IMR-90 (cell line): ENCODE measurements around the gene ISG15. TPM values are rescaled to one million over a fixed set of nuclear protein-coding genes. Genes with fewer than 3 reads are reported as not detected.

Experiments
- ATAC-seq: fragments of 200-7000 bp; cut with Tn5 transposase; 2 replicates; pipeline ENCODE4 v1.9.1; 2020; ENCODE audit warnings: low read depth, mild to moderate bottlenecking, moderate library complexity
- BruUV-seq: library from RNA; stranded (reverse); fragments of 400-500 nt; replicated peaks from 2 replicates; lab custom pipeline; 2021; lab: Mats Ljungman, UMichigan
- CTCF ChIA-PET: fragments of 300-600 bp; formaldehyde crosslinking; extraction: SDS; loops from one replicate; lab custom pipeline; 2021; ENCODE audit warnings: antibody characterized with exemption; lab: Yijun Ruan, JAX
- POLR2A ChIA-PET: fragments of 300-600 bp; sonication (Branson Sonifier 250); formaldehyde crosslinking; loops from one replicate; lab custom pipeline; 2022; ENCODE audit warnings: antibody characterized with exemption; ENCODE audit not compliant: unreplicated experiment; lab: Charles Lee
- DNase-seq: peaks from one replicate; pipeline ENCODE4 v3.0.0; 2013
- H2AFZ ChIP-seq: replicated peaks from 2 replicates; pipeline ENCODE3; 2013; ENCODE audit warnings: low read length, mild to moderate bottlenecking; ENCODE audit not compliant: poor library complexity
- H2AK5ac ChIP-seq: 2 replicates; pipeline ENCODE4 v1.6.1; 2013; ENCODE audit warnings: low read depth, low read length, inconsistent platforms
- H2AK9ac ChIP-seq: replicated peaks from 2 replicates; pipeline ENCODE3; 2013; ENCODE audit warnings: mild to moderate bottlenecking, low read depth, low read length, moderate library complexity; ENCODE audit not compliant: poor library complexity
- H2BK120ac ChIP-seq: 2 replicates; pipeline ENCODE4 v1.6.1; 2013; ENCODE audit warnings: low read depth, low read length, inconsistent platforms
- H2BK15ac ChIP-seq: 3 replicates; pipeline ENCODE4 v1.6.1; 2013; ENCODE audit warnings: low read depth, low read length, inconsistent platforms
- H2BK20ac ChIP-seq: 2 replicates; pipeline ENCODE4 v1.6.1; 2013; ENCODE audit warnings: low read depth, mild to moderate bottlenecking, inconsistent platforms, low read length, moderate library complexity
- H2BK5ac ChIP-seq: 2 replicates; pipeline ENCODE4 v1.6.1; 2013; ENCODE audit warnings: mild to moderate bottlenecking, low read depth, low read length, inconsistent platforms; ENCODE audit not compliant: poor library complexity, severe bottlenecking
- H3K14ac ChIP-seq: replicated peaks from 2 replicates; pipeline ENCODE4 v1.6.1; 2013; ENCODE audit warnings: low read depth, low read length, inconsistent platforms
- H3K18ac ChIP-seq: 2 replicates; pipeline ENCODE4 v1.6.1; 2013; ENCODE audit warnings: low read depth, low read length, control low read depth
- H3K23ac ChIP-seq: 2 replicates; pipeline ENCODE4 v1.6.1; 2013; ENCODE audit warnings: low read depth, low read length, inconsistent platforms
- H3K27ac ChIP-seq: 2 replicates; pipeline ENCODE4 v1.5.1; 2013; ENCODE audit warnings: mild to moderate bottlenecking, control low read depth, low read length; ENCODE audit not compliant: insufficient read depth
- H3K27me3 ChIP-seq: 2 replicates; pipeline ENCODE4 v1.6.1; 2013; ENCODE audit warnings: low read length; ENCODE audit not compliant: control insufficient read depth, insufficient read depth
- H3K36me3 ChIP-seq: 2 replicates; pipeline ENCODE4 v1.6.1; 2013; ENCODE audit warnings: low read length, mixed read lengths; ENCODE audit not compliant: control insufficient read depth, insufficient read depth
- H3K4ac ChIP-seq: 2 replicates; pipeline ENCODE4 v1.6.1; 2013; ENCODE audit warnings: low read depth, low read length, inconsistent platforms
- H3K4me1 ChIP-seq: 2 replicates; pipeline ENCODE4 v1.6.1; 2013; ENCODE audit warnings: low read length, mixed read lengths; ENCODE audit not compliant: control insufficient read depth, insufficient read depth
- H3K4me2 ChIP-seq: 2 replicates; pipeline ENCODE4 v1.6.1; 2013; ENCODE audit warnings: low read depth, mild to moderate bottlenecking, control low read depth, low read length, moderate library complexity
- H3K4me3 ChIP-seq: 2 replicates; pipeline ENCODE4 v1.5.1; 2013; ENCODE audit warnings: low read depth, mild to moderate bottlenecking, control low read depth, low read length, moderate library complexity; ENCODE audit not compliant: insufficient read depth
- H3K56ac ChIP-seq: 2 replicates; pipeline ENCODE4 v1.6.1; 2013; ENCODE audit warnings: low read length, inconsistent platforms; ENCODE audit not compliant: insufficient read depth; ENCODE audit errors: extremely low read depth
- H3K79me1 ChIP-seq, 2 experiments: 2 replicates each; pipeline ENCODE4 v1.6.1; 2013; ENCODE audit warnings: low read length in 2 of 2, inconsistent platforms in 1 of 2, low read depth in 1 of 2
- H3K9ac ChIP-seq: 2 replicates; pipeline ENCODE4 v1.6.1; 2013; ENCODE audit warnings: low read depth, low read length, control low read depth
- H3K9me1 ChIP-seq: 2 replicates; pipeline ENCODE4 v1.6.1; 2013; ENCODE audit warnings: low read length, inconsistent platforms; ENCODE audit not compliant: insufficient read depth
- H3K9me3 ChIP-seq: 2 replicates; pipeline ENCODE4 v1.6.1; 2013; ENCODE audit warnings: low read length; ENCODE audit not compliant: control insufficient read depth, insufficient read depth
- H4K20me1 ChIP-seq: 2 replicates; pipeline ENCODE4 v1.6.1; 2013; ENCODE audit warnings: low read length, inconsistent platforms; ENCODE audit not compliant: insufficient read depth
- H4K5ac ChIP-seq: 2 replicates; pipeline ENCODE4 v1.6.1; 2013; ENCODE audit warnings: mild to moderate bottlenecking, low read depth, low read length, control low read depth
- H4K8ac ChIP-seq, 2 experiments: 2 replicates each; pipeline ENCODE4 v1.6.1; 2013; ENCODE audit warnings: low read depth in 2 of 2, low read length in 2 of 2, control low read depth in 1 of 2, inconsistent platforms in 1 of 2
- H4K91ac ChIP-seq: 2 replicates; pipeline ENCODE4 v1.6.1; 2013; ENCODE audit warnings: low read depth, low read length, inconsistent platforms; ENCODE audit not compliant: insufficient read depth
- BHLHE40 ChIP-seq: fragments of 150-350 bp; IDR thresholded peaks from 2 replicates; pipeline ENCODE4 v1.6.1; 2016; ENCODE audit warnings: mild to moderate bottlenecking, low read depth, low read length
- CEBPB ChIP-seq: IDR thresholded peaks from 2 replicates; pipeline ENCODE4 v1.6.1; 2012; ENCODE audit warnings: low read depth, low read length, improper control_type of control experiment
- CTCF ChIP-seq: conservative IDR thresholded peaks from 2 replicates; pipeline ENCODE4 v1.5.1; 2012; ENCODE audit warnings: mild to moderate bottlenecking, low read depth, low read length, improper control_type of control experiment
- ELK1 ChIP-seq: fragments of 150-350 bp; IDR thresholded peaks from 2 replicates; pipeline ENCODE4 v1.6.1; 2016; ENCODE audit warnings: low read depth, mild to moderate bottlenecking, low read length, moderate library complexity, borderline replicate concordance
- FOS ChIP-seq: fragments of 150-350 bp; IDR thresholded peaks from 2 replicates; pipeline ENCODE4 v1.6.1; 2016; ENCODE audit warnings: low read depth, low read length
- MAFK ChIP-seq: IDR thresholded peaks from 2 replicates; pipeline ENCODE4 v1.6.1; 2012; ENCODE audit warnings: low read depth, low read length, improper control_type of control experiment
- MXI1 ChIP-seq: IDR thresholded peaks from 2 replicates; pipeline ENCODE4 v1.6.1; 2012; ENCODE audit warnings: low read depth, mild to moderate bottlenecking, low read length, moderate library complexity, borderline replicate concordance
- NFE2L2 ChIP-seq: fragments of 150-350 bp; IDR thresholded peaks from 2 replicates; pipeline ENCODE4 v1.6.1; 2016; ENCODE audit warnings: low read depth, mild to moderate bottlenecking, low read length
- POLR2A ChIP-seq: IDR thresholded peaks from 2 replicates; pipeline ENCODE4 v1.6.1; 2012; ENCODE audit warnings: mild to moderate bottlenecking, low read depth, low read length
- RAD21 ChIP-seq: IDR thresholded peaks from 2 replicates; pipeline ENCODE4 v1.6.1; 2012; ENCODE audit warnings: low read length, improper control_type of control experiment
- RFX5 ChIP-seq: IDR thresholded peaks from 2 replicates; pipeline ENCODE4 v1.8.0; 2012; ENCODE audit warnings: low read depth, mild to moderate bottlenecking, low read length, moderate library complexity
- USF2 ChIP-seq: fragments of 150-350 bp; IDR thresholded peaks from 2 replicates; pipeline ENCODE4 v1.6.1; 2017; ENCODE audit warnings: mild to moderate bottlenecking, antibody characterized with exemption, low read length, low read depth
- WGBS, 2 experiments: methylation state at CpG; one replicate each; pipeline versions ENCODE4 v1.1.5 to v1.1.7; 2013; ENCODE audit warnings: missing lambda C conversion rate in 2 of 2; ENCODE audit not compliant: insufficient read length in 1 of 2; ENCODE audit errors: extremely low coverage in 2 of 2; 5-methylcytosine and 5-hydroxymethylcytosine counted together
- dilution Hi-C: fragments of 300-500 bp; cut with HindIII; formaldehyde crosslinking; loops from one replicate; pipeline ENCODE4 v1.14.3; 2018; ENCODE audit warnings: low sequenced_read_pairs; ENCODE audit not compliant: unreplicated experiment
- in situ Hi-C: fragments of 300-500 bp; cut with MboI; formaldehyde crosslinking; loops from 3 replicates; pipeline ENCODE4 v1.14.3; 2019; ENCODE audit warnings: low sequenced_read_pairs, inconsistent platforms, mixed read lengths
- intact Hi-C: fragments of 100-400 bp; cut with micrococcal nuclease; formaldehyde crosslinking; loops from 2 replicates; pipeline ENCODE4 v1.10.0; 2022
- polyA plus RNA-seq, 3 experiments: library from polyadenylated mRNA; depleted of rRNA; stranded (reverse); fragments of >200 nt; gene quantifications; 2 replicates each; pipeline ENCODE4 v1.2.3, GENCODE V29; 2012; ENCODE audit warnings: low replicate concordance in 1 of 3
- total RNA-seq: library from RNA; depleted of rRNA; stranded (reverse); fragments of >200 nt; gene quantifications from 2 replicates; pipeline ENCODE4 v1.2.3, GENCODE V29; 2012

ISG15 gene
- total and polyA plus RNA-seq, 2 of the 4 experiments (the other 2 are of a cell fraction) = 99.1 to 105 TPM

- TF ChIP-seq CTCF (no peak), NFE2L2 (no peak)
Measured at GRCh38 chr1:981955-982558, 31.2 kb upstream of the ISG15 start, which contains the start of gene PERM1 (continued).

GRCh38 chr1:982765-983436 lies 30.4 kb upstream of the ISG15 start:
- peak overlapping the region; percentile 14 for H2AFZ ChIP-seq
- H4K91ac ChIP-seq = no peak overlapping the region
- TF ChIP-seq RAD21 = no peak
- TF ChIP-seq CEBPB = no peak
- no peak for TF ChIP-seq BHLHE40
- TF ChIP-seq RFX5 = no peak
- no peak for TF ChIP-seq ELK1
- TF ChIP-seq MAFK = no peak
- no peak for TF ChIP-seq FOS
- TF ChIP-seq POLR2A = no peak; the same call in 1 of the 2 replicates
- TF ChIP-seq USF2 = no peak
- no peak for TF ChIP-seq MXI1
- H4K20me1 ChIP-seq = no peaks in the 10 kb centered on the region; the same call in 1 of the 2 replicates
- H3K56ac ChIP-seq = no peak overlapping the region
- no peak overlapping the region for H2BK5ac ChIP-seq
- ChIA-PET CTCF (no interaction called here), POLR2A (no interaction called here)
- H3K79me1 ChIP-seq = no peaks in the 10 kb centered on the region
- H4K8ac ChIP-seq = no peak overlapping the region
- dilution Hi-C loops (no loop called here), intact Hi-C loops (loop anchor here (5.0 kb wide), 1 partner anchor 249 kb away; the partner anchor contains the start of genes B3GALT6 and SDF4), in situ Hi-C loops (no loop called here)
- no peak overlapping the region for H3K4me3 ChIP-seq
- no peak overlapping the region for H3K23ac ChIP-seq
- H3K18ac ChIP-seq = no peak overlapping the region
- no peak overlapping the region for H3K9ac ChIP-seq
- H3K27me3 ChIP-seq = peaks cover 5% of the 10 kb centered on the region; the same call in 1 of the 2 replicates
- H4K5ac ChIP-seq = no peak overlapping the region
- H3K27ac ChIP-seq = no peak overlapping the region
- H3K9me3 ChIP-seq = no peaks in the 10 kb centered on the region
- DNase-seq = no peak
- no peak overlapping the region for H2BK120ac ChIP-seq
- no peak for ATAC-seq
- H3K36me3 ChIP-seq = no peaks in the 10 kb centered on the region
- H2AK5ac ChIP-seq = no peak overlapping the region
- H2BK15ac ChIP-seq = no peak overlapping the region
- BruUV-seq = no TSS peak
- 90% methylated on average over 22 of the region's 43 CpGs; no CpG with 5 or more reads in 1 of the 2 experiments for WGBS, 2 experiments
- H3K14ac ChIP-seq = no peak overlapping the region
- H2BK20ac ChIP-seq = no peak overlapping the region
- no peak overlapping the region for H3K4ac ChIP-seq
- no peaks in the 10 kb centered on the region for H3K4me1 ChIP-seq
- no peak overlapping the region for H3K4me2 ChIP-seq
- no peak overlapping the region for H2AK9ac ChIP-seq
- no peaks in the 10 kb centered on the region for H3K9me1 ChIP-seq
